Fibroblast of pulmonary artery (primary cell): ENCODE measurements around the gene EEF2K.

ENCODE experiments used
- DNase-seq: peaks from one replicate; pipeline ENCODE4 v3.0.0-alpha.2; 2010; ENCODE audit warnings: low read depth
- H3K4me3 ChIP-seq: replicated peaks from 2 replicates; pipeline ENCODE4 v1.5.1; 2011; ENCODE audit warnings: low read depth, mild to moderate bottlenecking, control low read depth, low read length, moderate library complexity
- CTCF ChIP-seq: IDR thresholded peaks from 2 replicates; pipeline ENCODE4 v1.5.1; 2011; ENCODE audit warnings: mild to moderate bottlenecking, control low read depth, low read length, inconsistent platforms; ENCODE audit errors: missing control alignments

The EEF2K gene

GRCh38 chr16:22183335-22183734 lies 22.7 kb upstream of the EEF2K start:
- TF ChIP-seq CTCF: no peak
- no peak for DNase-seq
- no peak overlapping the region for H3K4me3 ChIP-seq

- TF ChIP-seq CTCF: peak; percentile 39
- DNase-seq: no peak
- H3K4me3 ChIP-seq: no peak overlapping the region
Observed at GRCh38 chr16:22183901-22184614, 22.0 kb upstream of the EEF2K start.

- DNase-seq: no peak
- TF ChIP-seq CTCF: no peak
- no peak overlapping the region for H3K4me3 ChIP-seq
Observed at GRCh38 chr16:22184615-22184968, 21.5 kb upstream of the EEF2K start.

- DNase-seq: no peak
- peak; percentile 21 for TF ChIP-seq CTCF
- no peak overlapping the region for H3K4me3 ChIP-seq
Observed at GRCh38 chr16:22186517-22186916, 19.6 kb upstream of the EEF2K start.

- TF ChIP-seq CTCF: no peak
- DNase-seq: no peak
- H3K4me3 ChIP-seq: no peak overlapping the region
Observed at GRCh38 chr16:22188267-22188594, 17.8 kb upstream of the EEF2K start.

GRCh38 chr16:22188595-22189442 lies 17.3 kb upstream of the EEF2K start:
- TF ChIP-seq CTCF: peak; percentile 91
- H3K4me3 ChIP-seq: no peak overlapping the region
- DNase-seq: peak; percentile 96
